PFSK-1 (cell line): ENCODE measurements around the gene RERG.

Source experiments
- FOXP2 ChIP-seq: optimal IDR thresholded peaks from 2 replicates; pipeline ENCODE3; 2011; ENCODE audit warnings: borderline replicate concordance, control low read depth, inconsistent platforms; ENCODE audit not compliant: insufficient read depth; ENCODE audit errors: extremely low read length, extremely low read depth
- POLR2AphosphoS5 ChIP-seq: IDR thresholded peaks from 2 replicates; pipeline ENCODE4 v1.6.1; 2012; ENCODE audit warnings: low read depth, mild to moderate bottlenecking, control low read depth, low read length, moderate library complexity
- SIN3A ChIP-seq: IDR thresholded peaks from 2 replicates; pipeline ENCODE4 v1.6.1; 2012; ENCODE audit warnings: mild to moderate bottlenecking, low read length, moderate library complexity, borderline replicate concordance; ENCODE audit not compliant: insufficient read depth
- TAF1 ChIP-seq: IDR thresholded peaks from 2 replicates; pipeline ENCODE4 v1.6.1; 2012; ENCODE audit warnings: low read length, control low read depth, borderline replicate concordance; ENCODE audit not compliant: insufficient read depth
- TF ChIP-seq, protein P1 (sequence below), 2 experiments: IDR thresholded peaks; 2 replicates each; pipeline versions ENCODE4 v1.6.1 to v1.8.0; 2011 to 2012; ENCODE audit warnings: low read depth in 2 of 2, low read length in 2 of 2, control low read depth in 1 of 2, inconsistent platforms in 1 of 2, mild to moderate bottlenecking in 1 of 2, moderate library complexity in 1 of 2; ENCODE audit not compliant: insufficient read depth in 1 of 2

Gene RERG

DNA sequence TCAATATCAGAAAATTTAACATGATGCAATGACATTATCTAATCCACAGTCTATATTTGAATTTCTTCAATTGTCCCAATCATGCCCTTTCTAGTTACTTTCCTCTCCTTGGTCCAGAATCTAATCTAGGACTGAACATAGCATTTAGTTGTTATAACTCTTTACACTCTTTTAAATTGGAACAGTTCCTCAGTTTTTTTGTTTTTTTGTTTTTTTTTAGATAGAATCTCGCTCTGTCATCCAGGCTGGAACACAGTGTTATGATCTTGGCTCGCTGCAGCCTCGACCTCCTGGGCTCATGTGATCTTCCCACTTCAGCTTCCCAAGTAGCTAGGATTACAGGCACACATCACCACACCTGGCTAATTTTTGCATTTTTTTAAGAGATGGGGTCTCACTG lies 63.1 kb downstream of the RERG start:
- TF ChIP-seq FOXP2 (no peak), SIN3A (no peak), TAF1 (no peak), POLR2AphosphoS5 (no peak)
- TF ChIP-seq, protein P1, sequence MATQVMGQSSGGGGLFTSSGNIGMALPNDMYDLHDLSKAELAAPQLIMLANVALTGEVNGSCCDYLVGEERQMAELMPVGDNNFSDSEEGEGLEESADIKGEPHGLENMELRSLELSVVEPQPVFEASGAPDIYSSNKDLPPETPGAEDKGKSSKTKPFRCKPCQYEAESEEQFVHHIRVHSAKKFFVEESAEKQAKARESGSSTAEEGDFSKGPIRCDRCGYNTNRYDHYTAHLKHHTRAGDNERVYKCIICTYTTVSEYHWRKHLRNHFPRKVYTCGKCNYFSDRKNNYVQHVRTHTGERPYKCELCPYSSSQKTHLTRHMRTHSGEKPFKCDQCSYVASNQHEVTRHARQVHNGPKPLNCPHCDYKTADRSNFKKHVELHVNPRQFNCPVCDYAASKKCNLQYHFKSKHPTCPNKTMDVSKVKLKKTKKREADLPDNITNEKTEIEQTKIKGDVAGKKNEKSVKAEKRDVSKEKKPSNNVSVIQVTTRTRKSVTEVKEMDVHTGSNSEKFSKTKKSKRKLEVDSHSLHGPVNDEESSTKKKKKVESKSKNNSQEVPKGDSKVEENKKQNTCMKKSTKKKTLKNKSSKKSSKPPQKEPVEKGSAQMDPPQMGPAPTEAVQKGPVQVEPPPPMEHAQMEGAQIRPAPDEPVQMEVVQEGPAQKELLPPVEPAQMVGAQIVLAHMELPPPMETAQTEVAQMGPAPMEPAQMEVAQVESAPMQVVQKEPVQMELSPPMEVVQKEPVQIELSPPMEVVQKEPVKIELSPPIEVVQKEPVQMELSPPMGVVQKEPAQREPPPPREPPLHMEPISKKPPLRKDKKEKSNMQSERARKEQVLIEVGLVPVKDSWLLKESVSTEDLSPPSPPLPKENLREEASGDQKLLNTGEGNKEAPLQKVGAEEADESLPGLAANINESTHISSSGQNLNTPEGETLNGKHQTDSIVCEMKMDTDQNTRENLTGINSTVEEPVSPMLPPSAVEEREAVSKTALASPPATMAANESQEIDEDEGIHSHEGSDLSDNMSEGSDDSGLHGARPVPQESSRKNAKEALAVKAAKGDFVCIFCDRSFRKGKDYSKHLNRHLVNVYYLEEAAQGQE (IDR thresholded peaks at IDR 0.05; ENCODE audit: insufficient read depth in 1 of 2, low read depth in 2 of 2, low read length in 2 of 2) = no peak

GRCh38 chr12:15157269-15157671 lies 63.9 kb downstream of the RERG start:
- TF ChIP-seq, protein P1 (IDR thresholded peaks at IDR 0.05; ENCODE audit: insufficient read depth in 1 of 2, low read depth in 2 of 2, low read length in 2 of 2) = no peak

- TF ChIP-seq TAF1 (no peak), FOXP2 (no peak), SIN3A (no peak), POLR2AphosphoS5 (no peak)
- TF ChIP-seq, protein P1 (IDR thresholded peaks at IDR 0.05; ENCODE audit: insufficient read depth in 1 of 2, low read depth in 2 of 2, low read length in 2 of 2) = no peak
These were observed 65.9 kb downstream of the RERG start for GRCh38 chr12:15155271-15155670.

- TF ChIP-seq SIN3A (no peak), FOXP2 (no peak), POLR2AphosphoS5 (no peak), TAF1 (no peak)
- TF ChIP-seq, protein P1 (IDR thresholded peaks at IDR 0.05; ENCODE audit: insufficient read depth in 1 of 2, low read depth in 2 of 2, low read length in 2 of 2) = no peak
These were observed 67.1 kb downstream of the RERG start for GRCh38 chr12:15154103-15154502.

DNA sequence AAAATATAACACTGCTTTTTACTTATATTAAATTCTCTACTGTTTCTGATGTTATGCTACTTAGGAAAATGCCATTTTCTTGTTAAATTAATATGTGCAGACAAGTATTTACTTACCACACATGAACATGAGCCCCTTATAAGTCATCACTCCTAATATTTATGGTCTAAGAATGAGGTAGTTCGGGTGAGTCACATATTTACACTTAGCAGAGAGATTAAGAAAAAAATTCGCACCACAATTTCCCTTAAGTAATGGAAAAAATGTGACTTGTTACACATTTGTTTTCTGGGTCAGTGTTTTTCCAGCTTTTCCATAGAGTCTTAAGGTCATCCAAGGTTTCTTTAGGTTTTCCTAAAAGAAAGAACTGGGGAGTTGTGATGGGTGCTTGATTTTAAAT lies 68.3 kb downstream of the RERG start:
- TF ChIP-seq SIN3A = no peak
- TF ChIP-seq FOXP2 = no peak
- TF ChIP-seq POLR2AphosphoS5 = no peak
- TF ChIP-seq, protein P1 (IDR thresholded peaks at IDR 0.05; ENCODE audit: insufficient read depth in 1 of 2, low read depth in 2 of 2, low read length in 2 of 2) = no peak
- TF ChIP-seq TAF1 = no peak
